Esophagus muscularis mucosa (tissue), 4 donors: ENCODE measurements around the gene PRELID3B.

Source experiments
- EP300 ChIP-seq: sonication (generic); formaldehyde crosslinking; IDR thresholded peaks from one replicate; pipeline ENCODE4 v1.6.1; 2017; ENCODE audit warnings: antibody characterized with exemption
- POLR2A ChIP-seq: fragments of 450-650 bp; IDR thresholded peaks from one replicate; pipeline ENCODE4 v1.6.1; 2017; ENCODE audit warnings: antibody characterized with exemption, moderate library complexity, mild to moderate bottlenecking, low read depth
- TF ChIP-seq, protein P1 (sequence below), 3 experiments: fragments of 200-600 bp in 2 of 3; fragments of 450-650 bp in 1 of 3; sonication (generic) in 2 of 3; IDR thresholded peaks; one replicate each; pipeline ENCODE4 v1.5.1; 2017 to 2019; ENCODE audit warnings: antibody characterized with exemption in 3 of 3, mild to moderate bottlenecking in 2 of 3, moderate library complexity in 1 of 3

DNA sequence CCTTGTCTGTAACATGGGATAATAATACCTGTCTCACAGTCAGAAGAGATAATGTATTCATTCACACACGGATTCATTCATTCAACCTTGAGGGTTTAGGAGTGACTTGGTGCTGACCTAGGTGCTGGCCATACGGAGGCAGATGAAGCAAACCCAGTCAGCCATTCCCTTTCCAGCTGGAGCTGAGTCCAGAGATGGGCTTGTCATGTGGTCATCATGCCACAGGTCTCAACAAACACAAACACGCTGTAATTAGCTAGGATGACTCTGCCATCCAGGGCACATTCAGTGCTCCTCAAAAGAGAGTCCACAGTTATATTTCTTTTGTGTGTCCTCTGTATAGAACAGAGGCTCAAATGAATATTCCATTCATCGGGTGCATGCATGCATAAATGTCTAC lies 19.5 kb upstream of the PRELID3B start:
- TF ChIP-seq POLR2A (no peak), EP300 (no peak)
- TF ChIP-seq, protein P1, sequence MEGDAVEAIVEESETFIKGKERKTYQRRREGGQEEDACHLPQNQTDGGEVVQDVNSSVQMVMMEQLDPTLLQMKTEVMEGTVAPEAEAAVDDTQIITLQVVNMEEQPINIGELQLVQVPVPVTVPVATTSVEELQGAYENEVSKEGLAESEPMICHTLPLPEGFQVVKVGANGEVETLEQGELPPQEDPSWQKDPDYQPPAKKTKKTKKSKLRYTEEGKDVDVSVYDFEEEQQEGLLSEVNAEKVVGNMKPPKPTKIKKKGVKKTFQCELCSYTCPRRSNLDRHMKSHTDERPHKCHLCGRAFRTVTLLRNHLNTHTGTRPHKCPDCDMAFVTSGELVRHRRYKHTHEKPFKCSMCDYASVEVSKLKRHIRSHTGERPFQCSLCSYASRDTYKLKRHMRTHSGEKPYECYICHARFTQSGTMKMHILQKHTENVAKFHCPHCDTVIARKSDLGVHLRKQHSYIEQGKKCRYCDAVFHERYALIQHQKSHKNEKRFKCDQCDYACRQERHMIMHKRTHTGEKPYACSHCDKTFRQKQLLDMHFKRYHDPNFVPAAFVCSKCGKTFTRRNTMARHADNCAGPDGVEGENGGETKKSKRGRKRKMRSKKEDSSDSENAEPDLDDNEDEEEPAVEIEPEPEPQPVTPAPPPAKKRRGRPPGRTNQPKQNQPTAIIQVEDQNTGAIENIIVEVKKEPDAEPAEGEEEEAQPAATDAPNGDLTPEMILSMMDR (IDR thresholded peaks at IDR 0.05), result no peak
